NCI-H2107 treated with DMSO at 0.1 percent for 48 hours (cell line): ENCODE results near the gene DCTN2.
A peak's percentile ranks its signal among the peaks of the same experiment; 100 is the strongest.
"Not testable (repeated sequence)": the region's sequence is repeated elsewhere in the genome, so short reads cannot be mapped to it uniquely, and the experiment has no call there.

Experiments
- DNase-seq: peaks from one replicate; lab custom pipeline; 2025; ENCODE audit not compliant: unreplicated experiment; lab: John Stamatoyannopoulos, UW

The DCTN2 gene

GRCh38 chr12:57577981-57578758, 31.2 kb upstream of the DCTN2 start:
- no peak for DNase-seq

DNA sequence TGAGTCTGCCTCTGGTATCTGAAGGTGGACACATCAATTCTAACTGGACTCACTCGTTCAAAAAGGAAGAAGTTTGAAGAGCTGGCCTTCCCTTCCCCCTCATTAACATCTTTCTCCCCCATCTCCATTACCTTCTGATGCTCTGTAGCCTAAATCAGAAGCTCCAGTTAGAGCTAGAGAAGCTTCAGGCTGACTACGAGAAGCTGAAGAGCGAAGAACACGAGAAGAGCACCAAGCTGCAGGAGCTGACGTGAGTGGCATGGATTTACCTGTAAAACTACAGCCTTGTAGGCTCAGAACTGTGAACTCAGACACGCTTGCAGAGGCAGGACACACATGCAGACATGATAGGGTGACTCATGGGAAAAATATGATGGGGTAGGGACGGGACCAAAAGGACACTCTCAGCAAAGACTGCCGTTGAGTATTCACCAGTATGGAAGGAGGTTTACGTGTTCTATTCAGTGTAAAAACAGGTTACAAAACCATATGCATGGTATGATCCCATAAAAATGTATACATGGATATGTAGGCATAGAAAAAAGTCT, 29.7 kb upstream of the DCTN2 start:
- DNase-seq, result no peak

DNA sequence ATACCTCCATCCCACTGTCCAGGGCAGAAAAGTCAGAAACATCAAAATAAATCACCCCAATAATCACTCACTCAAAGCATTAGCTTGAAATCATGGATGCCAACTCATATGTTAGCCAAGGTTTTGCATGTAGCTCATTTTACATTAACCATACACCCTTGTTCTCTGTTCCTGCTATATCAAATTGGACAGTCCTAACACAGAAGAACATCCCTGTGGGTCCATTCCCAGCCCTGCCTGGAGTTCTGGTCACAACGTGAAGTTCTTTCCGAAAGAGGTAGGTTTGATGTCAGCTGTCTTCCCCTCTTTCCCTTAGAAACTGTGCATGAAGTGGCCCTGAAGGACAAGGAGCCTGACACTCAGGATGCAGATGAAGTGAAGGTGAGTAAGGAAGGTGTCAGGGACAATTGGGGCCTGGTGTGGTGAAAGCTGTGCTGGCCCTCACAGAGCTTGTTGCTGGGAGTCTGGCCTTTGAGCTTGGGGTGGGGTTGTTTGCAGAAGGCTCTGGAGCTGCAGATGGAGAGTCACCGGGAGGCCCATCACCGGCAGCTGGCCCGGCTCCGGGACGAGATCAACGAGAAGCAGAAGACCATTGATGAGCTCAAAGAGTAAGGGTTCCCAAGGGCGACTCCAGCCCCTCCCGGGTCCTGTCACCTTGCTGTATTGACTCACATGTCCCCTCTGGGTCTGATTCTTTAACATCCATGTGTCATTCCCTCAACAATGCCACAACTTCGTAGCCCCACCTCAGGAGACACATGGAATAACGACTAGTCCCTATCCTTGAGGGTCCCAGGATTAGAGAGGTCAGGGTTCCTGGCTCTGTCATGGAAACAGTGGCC, 29.0 kb upstream of the DCTN2 start:
- DNase-seq, result no peak

DNA sequence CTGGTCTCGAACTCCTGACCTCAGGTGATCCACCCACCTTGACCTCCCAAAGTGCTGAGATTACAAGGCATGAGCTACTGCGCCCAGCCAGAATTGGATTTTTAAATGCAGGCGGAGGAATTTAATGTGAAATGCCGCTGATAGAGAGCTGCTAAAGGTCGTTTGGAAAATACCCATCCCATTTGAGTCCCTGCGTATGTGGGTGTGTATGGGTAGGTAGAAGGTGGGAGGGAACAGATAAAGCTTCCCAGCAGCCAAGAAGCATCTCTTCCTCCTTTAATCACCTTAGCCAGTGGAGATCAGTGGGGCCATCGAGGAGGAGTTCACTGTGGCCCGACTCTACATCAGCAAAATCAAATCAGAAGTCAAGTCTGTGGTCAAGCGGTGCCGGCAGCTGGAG, 27.8 kb upstream of the DCTN2 start:
- no peak for DNase-seq

DNA sequence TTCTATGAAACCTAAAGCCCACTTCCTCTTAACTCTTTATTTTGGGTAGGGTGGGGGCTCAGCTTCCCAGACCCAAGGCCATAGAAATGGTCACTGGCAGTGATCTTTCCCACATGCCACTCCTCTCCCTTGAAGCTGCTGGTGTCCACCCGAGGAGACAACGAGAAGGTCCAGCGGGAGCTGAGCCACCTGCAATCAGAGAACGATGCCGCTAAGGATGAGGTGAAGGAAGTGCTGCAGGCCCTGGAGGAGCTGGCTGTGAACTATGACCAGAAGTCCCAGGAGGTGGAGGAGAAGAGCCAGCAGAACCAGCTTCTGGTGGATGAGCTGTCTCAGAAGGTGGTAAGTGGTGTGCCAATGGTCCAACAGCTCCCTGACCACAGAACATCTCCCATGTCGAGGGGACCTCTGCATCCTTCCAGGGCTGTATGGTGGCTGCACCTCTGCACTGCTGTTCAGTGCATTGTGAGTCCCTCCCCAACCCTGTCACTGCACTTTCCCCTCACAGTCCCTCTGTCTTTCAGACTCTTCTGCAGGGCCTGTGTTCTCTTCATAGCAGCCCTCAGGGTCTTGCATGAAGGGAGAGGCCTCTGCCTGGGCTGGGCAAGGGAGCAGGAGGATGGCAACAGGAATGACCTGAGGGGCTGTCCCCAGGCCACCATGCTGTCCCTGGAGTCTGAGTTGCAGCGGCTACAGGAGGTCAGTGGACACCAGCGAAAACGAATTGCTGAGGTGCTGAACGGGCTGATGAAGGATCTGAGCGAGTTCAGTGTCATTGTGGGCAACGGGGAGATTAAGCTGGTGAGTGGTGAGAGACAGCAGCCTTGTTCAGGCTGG, 25.2 kb upstream of the DCTN2 start:
- DNase-seq, result no peak

DNA sequence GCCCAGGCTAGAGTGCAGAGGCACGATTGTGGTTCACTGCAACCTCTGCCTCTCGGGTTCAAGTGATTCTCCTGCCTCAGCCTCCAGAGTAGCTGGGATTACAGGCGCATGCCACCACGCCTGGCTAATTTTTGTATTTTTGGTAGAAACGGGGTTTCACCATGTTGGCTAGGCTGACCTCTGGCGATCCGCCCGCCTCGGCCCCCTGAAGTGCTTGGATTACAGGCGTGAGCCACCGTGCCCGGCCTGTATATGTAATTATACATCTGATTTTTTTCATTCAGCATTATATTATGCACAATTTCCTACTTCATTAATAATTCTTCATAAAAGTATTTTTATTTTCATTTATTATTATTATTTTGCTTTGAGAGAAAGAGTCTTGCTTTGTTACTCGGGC, 23.4 kb upstream of the DCTN2 start:
- not testable (repeated sequence) for DNase-seq

DNA sequence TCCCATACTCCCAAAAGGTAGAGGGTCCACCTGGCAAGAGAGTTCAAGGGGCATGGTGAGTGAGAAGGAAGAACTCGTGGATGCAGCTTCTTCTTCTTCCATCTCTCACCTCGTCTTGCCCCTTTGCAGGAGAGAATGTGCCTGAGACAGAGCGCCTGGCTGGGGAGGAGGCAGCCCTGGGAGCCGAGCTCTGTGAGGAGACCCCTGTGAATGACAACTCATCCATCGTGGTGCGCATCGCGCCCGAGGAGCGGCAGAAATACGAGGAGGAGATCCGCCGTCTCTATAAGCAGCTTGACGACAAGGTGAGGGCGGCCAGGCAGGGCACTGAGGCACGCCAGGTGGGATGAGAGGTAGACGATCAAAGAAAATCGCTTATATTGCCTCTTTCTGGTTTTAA, 22.9 kb upstream of the DCTN2 start:
- no peak for DNase-seq

- DNase-seq, result no peak
Measured at GRCh38 chr12:57568838-57569237, 21.8 kb upstream of the DCTN2 start.

GRCh38 chr12:57564178-57564740, 17.3 kb upstream of the DCTN2 start:
- DNase-seq, result no peak

DNA sequence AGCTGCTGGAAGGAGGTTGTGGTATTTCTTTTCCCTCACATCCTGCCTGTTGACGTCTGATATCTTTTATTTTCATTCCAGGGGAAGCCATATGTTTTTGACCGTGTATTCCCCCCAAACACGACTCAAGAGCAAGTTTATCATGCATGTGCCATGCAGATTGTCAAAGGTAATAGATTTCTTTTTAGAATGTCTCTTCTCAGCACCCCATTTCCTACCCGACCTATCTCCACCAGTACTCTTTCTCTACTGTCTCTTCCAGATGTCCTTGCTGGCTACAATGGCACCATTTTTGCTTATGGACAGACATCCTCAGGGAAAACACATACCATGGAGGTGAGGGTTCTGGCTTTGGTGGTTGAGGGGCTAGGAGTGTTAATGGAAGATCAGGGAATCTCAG, 16.4 kb upstream of the DCTN2 start:
- no peak for DNase-seq

DNA sequence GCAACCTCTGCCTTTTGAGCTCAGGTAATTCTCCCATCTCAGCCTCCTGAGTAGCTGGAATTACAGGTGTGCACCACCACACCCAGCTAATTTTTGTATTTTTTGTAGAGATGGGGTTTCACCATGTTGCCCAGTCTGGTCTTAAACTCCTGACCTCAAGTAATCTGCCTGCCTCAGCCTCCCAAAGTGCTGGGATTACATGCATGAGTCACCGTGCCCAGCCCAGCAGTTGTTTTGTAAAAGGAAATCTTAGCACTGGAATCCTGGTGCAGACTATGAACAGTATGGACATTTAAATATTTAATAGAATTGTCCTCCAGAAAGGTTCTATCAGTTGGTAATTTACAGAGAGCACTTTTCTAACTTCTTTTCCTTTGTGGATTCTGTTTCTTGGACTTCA, 14.1 kb upstream of the DCTN2 start:
- not testable (repeated sequence) for DNase-seq

- DNase-seq, result no peak
Measured at GRCh38 chr12:57560516-57560915, 13.5 kb upstream of the DCTN2 start.

DNA sequence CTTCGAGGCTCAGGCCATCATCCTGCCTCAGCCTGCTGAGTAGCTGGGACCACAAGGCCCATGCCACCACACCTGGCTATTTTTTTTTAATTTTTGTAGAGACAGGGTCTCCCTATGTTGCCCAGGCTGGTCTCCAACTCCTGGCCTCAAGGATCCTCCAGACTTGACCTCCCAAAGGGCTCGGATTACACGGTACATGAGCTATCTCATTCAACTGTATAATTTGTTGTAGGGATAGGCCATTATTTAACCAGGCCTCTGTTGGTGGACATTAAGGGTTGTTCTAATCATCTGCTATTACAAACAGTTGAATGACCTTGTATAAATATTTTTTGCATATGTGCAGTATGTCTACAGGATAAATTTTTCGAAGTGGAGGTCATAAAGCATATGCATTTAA, 11.9 kb upstream of the DCTN2 start:
- DNase-seq, result no peak

DNA sequence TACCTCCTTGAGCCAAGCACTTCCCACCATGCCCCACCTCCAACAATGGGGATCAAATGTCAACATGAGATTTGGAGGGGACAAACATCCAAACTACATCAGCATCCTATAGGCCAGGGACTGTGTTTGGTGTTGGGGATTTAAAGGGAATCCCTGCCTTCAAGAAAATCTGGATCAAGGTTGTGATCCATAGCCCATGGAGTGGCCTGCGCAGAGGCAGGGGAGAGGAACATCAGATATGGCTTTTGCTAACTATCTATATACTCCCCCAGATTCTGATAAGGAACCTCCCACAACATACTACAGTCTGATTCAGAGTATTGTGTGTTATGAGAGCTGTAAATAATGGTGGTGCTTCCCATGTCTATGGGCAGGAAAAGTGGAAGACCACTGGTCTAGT, 7.9 kb upstream of the DCTN2 start:
- peak; percentile 34 for DNase-seq

- no peak for DNase-seq
Measured at GRCh38 chr12:57554453-57554852, 7.5 kb upstream of the DCTN2 start.

- peak; percentile 76 for DNase-seq
Measured at GRCh38 chr12:57553343-57554202, 6.6 kb upstream of the DCTN2 start.

DNA sequence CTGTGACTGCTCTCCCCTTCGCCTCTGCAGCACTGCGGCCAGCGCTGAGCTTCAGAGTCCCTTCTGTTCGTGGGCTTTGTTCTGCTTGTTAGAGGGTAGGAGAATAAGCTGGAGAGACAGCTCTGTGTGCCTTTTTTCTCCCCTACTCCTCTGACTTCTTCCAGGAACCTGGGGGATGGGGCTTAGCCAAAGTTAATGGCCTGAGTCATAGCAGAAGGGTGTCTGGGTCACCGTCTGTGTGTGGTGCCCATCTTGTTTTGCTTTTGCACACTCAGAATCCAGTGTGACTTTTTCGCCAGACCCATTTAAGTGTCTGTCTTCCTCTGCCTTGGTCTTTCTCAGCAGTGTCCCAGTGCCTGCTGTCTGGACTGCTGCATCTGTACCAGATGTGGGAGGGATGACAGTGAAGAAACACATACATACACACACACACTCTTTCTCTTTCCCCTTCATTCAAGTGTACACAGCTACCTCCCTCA, 5.9 kb upstream of the DCTN2 start:
- no peak for DNase-seq

DNA sequence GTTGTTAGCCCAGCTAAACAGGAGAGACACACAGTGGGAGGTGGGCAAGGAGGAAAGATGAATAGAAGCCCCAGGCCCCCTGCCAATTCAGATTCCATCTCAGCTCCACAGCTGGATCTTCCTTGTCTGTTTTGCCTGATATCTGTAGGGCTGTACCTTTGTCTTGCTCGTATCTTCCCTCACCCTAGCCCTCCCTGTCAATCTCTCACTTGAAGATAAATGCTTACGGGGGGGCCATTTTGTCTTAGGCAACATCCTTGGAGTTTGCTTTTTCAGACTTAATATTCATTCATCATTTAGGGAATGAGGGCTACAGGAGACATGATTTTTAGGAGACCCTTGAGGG, 5.3 kb upstream of the DCTN2 start:
- no peak for DNase-seq

GRCh38 chr12:57551637-57552305, 4.8 kb upstream of the DCTN2 start:
- no peak for DNase-seq
